ENCODE results near the gene TOMM40. TPM values are rescaled to one million over a fixed set of nuclear protein-coding genes. Genes with fewer than 3 reads are reported as not detected.

TOMM40 gene
- 70.3 and 96.9 TPM in 2 replicates for total RNA-seq

GRCh38 chr19:44891016-44891882 lies at the start of gene TOMM40:
Gene TOMM40 (plus strand): TSS chr19:44891254. CDS start chr19:44891416, 162 bp downstream.

GRCh38 chr19:44845612-44846454 lies 45.2 kb upstream of the TOMM40 start, which contains the start of gene NECTIN2:
Gene NECTIN2 (plus strand): TSS chr19:44846297. CDS start chr19:44846526, 229 bp downstream.

GRCh38 chr19:44905437-44906160 lies 14.5 kb downstream of the TOMM40 start, which contains the start of gene APOE:
Gene APOE (plus strand): TSS chr19:44905796. CDS start chr19:44906625, 829 bp downstream.

GRCh38 chr19:44914433-44915206 lies 23.6 kb downstream of the TOMM40 start, which contains the start of gene APOC1:
Gene APOC1 (plus strand): TSS chr19:44914608. CDS start chr19:44914892, 284 bp downstream.

GRCh38 chr19:44942067-44942571 lies 51.1 kb downstream of the TOMM40 start, which contains the start of gene APOC4:
Gene APOC4 (plus strand): TSS chr19:44942237. CDS start chr19:44942278, 41 bp downstream.

Other genes starting within 250 kb of the TOMM40 start
- gene PVR, start 247.3 kb upstream of the TOMM40 start, total RNA-seq, result 122 and 130 TPM in 2 replicates
- gene CEACAM19, start 219.8 kb upstream of the TOMM40 start, total RNA-seq, result under 0.01 and 0.53 TPM in 2 replicates
- not detected in 2 replicates for gene CEACAM16, start 192.1 kb upstream of the TOMM40 start, total RNA-seq
- 36.3 and 44.4 TPM in 2 replicates for gene BCL3, start 142.5 kb upstream of the TOMM40 start, total RNA-seq
- 0.58 TPM in 1 of 2 replicates, not detected in the other for gene CBLC, start 113.4 kb upstream of the TOMM40 start, total RNA-seq
- gene BCAM, start 82.2 kb upstream of the TOMM40 start, total RNA-seq, result 19.0 and 25.9 TPM in 2 replicates
- gene NECTIN2, start 45.0 kb upstream of the TOMM40 start, total RNA-seq, result 246 and 247 TPM in 2 replicates
- 11.8 and 21.4 TPM in 2 replicates for gene APOE, start 14.5 kb downstream of the TOMM40 start, total RNA-seq
- 6.6 and 16.7 TPM in 2 replicates for gene APOC1, start 23.4 kb downstream of the TOMM40 start, total RNA-seq
- gene APOC4, start 51.0 kb downstream of the TOMM40 start, total RNA-seq, result not detected in 2 replicates
- gene APOC2, start 54.8 kb downstream of the TOMM40 start, total RNA-seq, result not detected in 2 replicates
- gene CLPTM1, start 64.1 kb downstream of the TOMM40 start, total RNA-seq, result 42.7 and 82.2 TPM in 2 replicates
- gene RELB, start 110.2 kb downstream of the TOMM40 start, total RNA-seq, result 14.9 and 21.9 TPM in 2 replicates
- 37.4 and 38.6 TPM in 2 replicates for gene CLASRP, start 147.8 kb downstream of the TOMM40 start, total RNA-seq
- 1.9 TPM in 1 of 2 replicates, not detected in the other for gene ZNF296, start 185.2 kb downstream of the TOMM40 start, total RNA-seq
- gene GEMIN7, start 188.0 kb downstream of the TOMM40 start, total RNA-seq, result 18.5 and 23.2 TPM in 2 replicates
- 29.2 and 37.8 TPM in 2 replicates for gene PPP1R37, start 201.9 kb downstream of the TOMM40 start, total RNA-seq